CD4-positive, alpha-beta T cell treated with Interleukin-6 for 4 hours (primary cell): Measurements from ENCODE around the gene ADSL.

Source experiments
- DNase-seq: peaks from one replicate; pipeline ENCODE4 v3.0.0-alpha.2; 2020; ENCODE audit warnings: mixed read lengths

ADSL gene

DNA sequence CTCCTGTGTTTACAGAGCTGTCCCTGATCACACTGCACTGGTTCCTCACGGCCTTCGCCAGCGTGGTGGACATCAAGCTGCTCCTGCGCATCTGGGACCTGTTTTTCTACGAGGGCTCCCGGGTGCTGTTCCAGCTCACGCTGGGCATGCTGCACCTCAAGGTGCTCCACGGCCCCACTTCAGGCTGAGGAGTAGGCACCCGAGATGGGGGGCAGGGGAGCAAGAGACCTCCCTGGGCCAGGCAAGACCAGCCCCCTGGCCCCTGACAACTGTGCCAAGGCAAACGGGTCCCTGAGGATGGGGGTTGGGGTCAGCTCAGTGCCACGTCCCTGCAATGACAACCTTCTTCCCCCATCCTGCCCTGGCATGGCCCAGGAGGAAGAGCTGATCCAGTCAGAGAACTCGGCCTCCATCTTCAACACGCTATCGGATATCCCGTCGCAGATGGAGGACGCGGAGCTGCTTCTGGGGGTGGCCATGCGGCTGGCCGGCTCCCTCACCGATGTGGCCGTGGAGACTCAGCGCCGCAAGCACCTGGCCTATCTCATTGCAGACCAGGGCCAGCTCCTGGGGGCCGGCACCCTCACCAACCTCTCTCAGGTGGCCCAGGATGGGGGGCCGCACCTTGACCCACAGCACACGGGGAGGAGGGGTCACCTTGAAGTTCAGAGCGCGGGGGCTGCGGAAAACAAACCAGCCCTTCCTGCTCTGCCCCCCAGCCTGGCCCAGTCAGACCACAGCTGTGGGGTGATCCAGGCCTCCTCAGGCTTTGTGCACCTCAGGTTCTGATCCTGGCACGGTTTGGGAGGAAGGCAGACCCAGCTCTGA, 60.0 kb downstream of the ADSL start:
- DNase-seq, result no peak

- no peak for DNase-seq
Measured at GRCh38 chr22:40407021-40407761, 60.9 kb downstream of the ADSL start.

DNA sequence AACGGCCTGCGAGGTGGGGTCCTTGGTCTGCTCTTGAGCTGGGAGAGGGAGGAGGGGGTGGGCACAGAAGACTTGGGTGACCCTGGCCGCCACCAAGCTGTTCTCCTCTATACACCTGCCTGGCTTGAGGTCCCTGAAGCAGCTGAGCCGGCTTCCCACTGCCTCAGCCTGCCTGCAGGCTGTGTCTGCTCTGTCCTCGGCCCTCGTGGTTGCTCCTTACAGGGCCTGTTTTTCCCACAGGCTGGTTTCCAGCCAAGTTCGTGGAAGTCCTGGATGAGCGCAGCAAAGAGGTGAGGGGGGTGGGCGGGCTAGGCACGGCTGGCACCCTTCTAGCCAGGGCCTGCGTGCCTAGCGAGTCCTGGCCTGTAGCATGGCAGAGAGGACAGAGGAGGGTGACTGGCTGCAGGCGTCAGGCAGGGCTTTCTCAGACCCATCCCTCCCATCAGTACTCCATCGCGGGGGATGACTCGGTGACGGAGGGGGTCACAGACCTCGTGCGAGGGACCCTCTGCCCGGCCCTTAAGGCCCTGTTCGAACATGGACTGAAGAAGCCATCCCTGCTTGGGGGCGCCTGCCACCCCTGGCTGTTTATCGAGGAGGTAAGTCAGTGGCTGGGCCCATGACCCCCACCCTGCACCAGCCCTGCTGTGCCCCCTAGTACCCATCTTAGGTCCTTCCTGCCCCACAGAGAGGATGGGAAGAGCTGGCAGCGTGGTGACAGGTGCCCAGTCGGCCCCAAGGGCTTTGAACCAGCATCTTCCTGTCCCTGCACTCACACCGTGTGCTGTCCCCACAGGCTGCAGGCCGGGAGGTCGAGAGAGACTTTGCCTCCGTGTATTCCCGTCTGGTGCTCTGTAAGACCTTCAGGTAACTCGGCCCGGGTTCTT, 61.8 kb downstream of the ADSL start:
- no peak for DNase-seq

- DNase-seq, result no peak
Measured at GRCh38 chr22:40408718-40409612, 62.7 kb downstream of the ADSL start.

DNA sequence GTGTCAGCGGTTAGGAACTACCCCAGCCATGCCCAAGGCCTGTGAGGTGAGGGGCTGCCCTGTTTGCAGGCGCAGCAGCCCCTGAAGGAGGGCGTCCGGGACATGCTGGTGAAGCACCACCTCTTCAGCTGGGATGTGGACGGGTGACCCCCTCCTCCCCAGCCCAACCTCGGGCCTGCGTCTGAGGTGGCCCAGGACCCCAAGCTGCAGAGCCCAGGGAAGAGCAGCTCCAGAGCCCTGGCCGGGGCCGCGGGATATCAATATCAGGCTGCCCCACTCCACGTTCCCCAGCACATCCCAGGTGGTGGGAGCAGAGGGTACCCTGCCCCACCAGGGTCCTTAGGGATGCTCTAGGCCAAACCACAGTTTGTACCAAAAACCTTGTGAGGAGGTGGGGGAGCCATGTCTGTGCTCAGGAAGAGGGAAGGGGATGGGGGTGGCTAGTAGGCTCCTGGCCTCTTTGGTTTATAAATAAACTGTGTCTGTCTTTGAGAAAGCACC, 63.4 kb downstream of the ADSL start:
- no peak for DNase-seq

- no peak for DNase-seq
Measured at GRCh38 chr22:40410272-40410671, 64.0 kb downstream of the ADSL start.

DNA sequence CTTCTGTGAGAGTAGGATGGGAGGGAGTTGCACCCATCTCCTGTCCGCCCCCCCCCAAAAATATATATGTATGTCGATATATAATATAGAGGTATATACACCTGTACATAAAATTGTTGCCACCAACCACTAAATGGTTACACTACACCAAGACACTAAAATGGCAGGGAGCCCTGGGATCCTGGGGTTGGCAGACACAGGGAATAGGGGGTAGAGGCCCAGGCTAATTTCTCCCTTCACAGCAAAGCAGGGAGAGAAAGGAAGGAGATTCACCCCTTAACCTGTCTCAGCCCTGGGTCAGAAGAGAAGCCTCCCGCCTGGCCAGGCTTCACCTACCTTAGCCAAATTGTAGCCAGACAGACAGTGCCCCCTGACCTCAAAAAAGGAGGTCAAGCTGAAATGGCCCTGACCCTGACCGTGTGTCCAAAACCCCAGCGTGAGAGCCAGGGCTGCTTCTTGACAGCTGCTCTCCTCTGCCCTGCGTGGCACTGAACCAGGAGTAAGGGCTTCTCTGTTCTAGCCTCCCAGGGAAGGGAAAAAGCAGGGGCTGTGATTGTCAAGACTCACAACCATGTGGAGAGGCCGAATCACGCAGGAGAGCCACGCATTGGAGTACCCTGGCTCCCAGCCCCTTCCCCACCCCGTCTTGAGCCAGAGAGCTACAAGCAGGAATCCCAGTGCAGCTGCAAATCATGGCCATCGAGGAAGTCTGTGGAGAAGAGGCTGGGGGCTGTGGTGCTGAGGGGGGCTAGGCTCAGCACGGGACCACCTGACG, 64.6 kb downstream of the ADSL start:
- DNase-seq, result no peak

- DNase-seq, result no peak
Measured at GRCh38 chr22:40411506-40411861, 65.2 kb downstream of the ADSL start.

GRCh38 chr22:40412441-40412840, 66.1 kb downstream of the ADSL start:
- no peak for DNase-seq

GRCh38 chr22:40413873-40414272, 67.6 kb downstream of the ADSL start:
- no peak for DNase-seq

GRCh38 chr22:40414311-40414710, 68.0 kb downstream of the ADSL start:
- no peak for DNase-seq

- DNase-seq, result no peak
Measured at GRCh38 chr22:40414838-40415505, 68.7 kb downstream of the ADSL start.

- peak; percentile 16 for DNase-seq
Measured at GRCh38 chr22:40415531-40416266, 69.4 kb downstream of the ADSL start.

DNA sequence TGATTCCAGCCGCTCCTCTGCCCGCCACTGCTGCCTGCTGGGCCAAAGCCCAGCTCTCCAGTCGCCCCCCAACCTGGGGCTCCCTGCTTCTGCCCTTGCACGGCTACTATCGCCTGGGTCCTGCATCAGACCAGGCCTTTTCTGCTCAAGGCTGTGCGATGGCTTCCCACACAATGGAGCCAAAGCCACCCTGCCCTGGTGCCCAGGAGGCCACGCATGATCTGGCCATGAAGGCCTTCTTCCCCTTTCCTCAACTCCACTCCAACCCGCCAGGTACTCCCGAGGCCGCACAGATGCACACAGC, 69.9 kb downstream of the ADSL start:
- DNase-seq, result no peak

DNA sequence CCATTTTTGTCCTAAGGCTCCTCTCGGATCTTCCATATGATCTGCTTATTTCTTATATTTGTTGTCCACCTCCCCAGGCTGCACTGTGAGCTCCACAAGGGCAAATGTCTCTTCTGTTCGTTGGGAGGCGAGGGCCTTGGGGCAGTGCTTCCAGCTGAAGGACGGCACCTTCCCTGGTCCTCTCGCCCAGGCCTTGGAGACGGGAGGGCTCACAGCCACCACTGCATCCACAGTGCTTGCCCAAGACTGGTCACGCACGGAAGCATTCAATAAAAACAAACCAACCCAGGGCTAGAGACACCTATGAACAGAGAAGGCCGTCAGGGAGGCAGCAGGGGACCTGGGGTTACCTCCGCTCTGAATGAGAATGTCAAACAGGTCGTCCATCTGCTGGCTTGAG, 70.3 kb downstream of the ADSL start:
- DNase-seq, result no peak

DNA sequence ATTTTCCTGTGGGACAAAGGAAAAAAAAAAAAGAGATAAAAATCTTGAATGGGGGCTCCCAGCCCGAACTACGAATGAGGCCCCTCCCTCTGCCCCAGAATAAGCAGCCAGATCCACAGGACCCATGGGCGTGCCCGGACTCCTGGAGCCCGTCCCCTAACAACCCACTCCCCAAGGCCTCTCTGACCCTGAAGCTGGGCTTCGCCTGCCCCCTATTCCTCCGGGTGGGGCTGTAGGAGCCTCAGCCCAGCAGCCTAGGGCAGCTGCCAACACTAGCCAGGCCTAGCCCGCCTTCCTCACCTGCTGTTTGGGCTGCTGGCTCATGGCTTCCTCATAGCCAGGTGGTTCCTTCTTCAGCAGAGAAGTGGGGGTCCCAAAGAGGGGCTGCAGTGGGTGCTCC, 70.7 kb downstream of the ADSL start:
- no peak for DNase-seq

DNA sequence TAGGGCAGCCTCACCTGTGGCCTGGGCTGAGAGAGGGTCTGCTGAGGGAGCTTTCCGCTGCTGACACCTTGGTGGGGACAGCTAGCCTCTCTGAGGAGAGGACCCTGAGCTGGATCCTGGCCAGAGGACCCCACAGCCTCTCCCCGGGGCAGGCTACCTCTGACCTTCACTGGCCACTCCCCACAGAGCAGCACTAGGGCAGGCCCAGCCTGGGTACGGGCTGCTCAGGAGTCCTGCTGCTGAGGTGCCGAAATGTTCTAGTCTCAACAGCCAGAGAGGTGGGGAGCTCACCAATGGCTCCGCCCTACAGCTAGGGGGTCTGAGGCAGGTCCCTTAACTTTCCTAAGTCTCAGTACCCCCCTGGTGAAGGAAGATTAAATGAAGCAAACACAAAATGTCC, 71.6 kb downstream of the ADSL start:
- no peak for DNase-seq

GRCh38 chr22:40418366-40419201, 72.3 kb downstream of the ADSL start:
- no peak for DNase-seq

- no peak for DNase-seq
Measured at GRCh38 chr22:40419718-40420117, 73.4 kb downstream of the ADSL start.
